Measurements from ENCODE around the gene ADGRD1.

Gene ADGRD1

GRCh38 chr12:131045705-131046460, 92.2 kb downstream of the ADGRD1 start:
- DNase-seq: no peak

GRCh38 chr12:131046813-131047788, 93.4 kb downstream of the ADGRD1 start:
- DNase-seq: no peak

GRCh38 chr12:131047789-131048610, 94.3 kb downstream of the ADGRD1 start:
- no peak for DNase-seq

GRCh38 chr12:131048611-131048990, 94.9 kb downstream of the ADGRD1 start:
- DNase-seq: no peak

GRCh38 chr12:131049002-131049401, 95.3 kb downstream of the ADGRD1 start:
- no peak for DNase-seq

- DNase-seq: no peak
Measured at GRCh38 chr12:131049549-131050339, 96.0 kb downstream of the ADGRD1 start.

- no peak for DNase-seq
Measured at GRCh38 chr12:131050463-131051154, 96.9 kb downstream of the ADGRD1 start.

- DNase-seq: no peak
Measured at GRCh38 chr12:131051155-131051473, 97.4 kb downstream of the ADGRD1 start.

- DNase-seq: no peak
Measured at GRCh38 chr12:131052063-131052781, 98.5 kb downstream of the ADGRD1 start.

- no peak for DNase-seq
Measured at GRCh38 chr12:131052929-131053328, 99.2 kb downstream of the ADGRD1 start.

- no peak for DNase-seq
Measured at GRCh38 chr12:131053567-131053966, 99.9 kb downstream of the ADGRD1 start.

- peak; percentile 25 for DNase-seq
Measured at GRCh38 chr12:131054345-131055092, 100.8 kb downstream of the ADGRD1 start.

- DNase-seq: no peak
Measured at GRCh38 chr12:131055093-131055465, 101.4 kb downstream of the ADGRD1 start.

GRCh38 chr12:131055596-131056233, 102.0 kb downstream of the ADGRD1 start:
- peak; percentile 2 for DNase-seq

GRCh38 chr12:131056626-131057025, 102.9 kb downstream of the ADGRD1 start:
- peak; percentile 19 for DNase-seq

GRCh38 chr12:131057211-131057721, 103.6 kb downstream of the ADGRD1 start:
- DNase-seq: peak; percentile 54

- peak; percentile 19 for DNase-seq
Measured at GRCh38 chr12:131057722-131058515, 104.2 kb downstream of the ADGRD1 start.

GRCh38 chr12:131058700-131059099, 105.0 kb downstream of the ADGRD1 start:
- DNase-seq: no peak

Data from activated effector memory CD4-positive, alpha-beta T cell treated with anti-CD3 and anti-CD28 coated beads, Interleukin-2, amount 50 U/mL, for 16 hours (primary cell).